ENCODE data around the gene SHROOM2. TPM values are rescaled to one million over a fixed set of nuclear protein-coding genes. Genes with fewer than 3 reads are reported as not detected.

Gene SHROOM2, protein sequence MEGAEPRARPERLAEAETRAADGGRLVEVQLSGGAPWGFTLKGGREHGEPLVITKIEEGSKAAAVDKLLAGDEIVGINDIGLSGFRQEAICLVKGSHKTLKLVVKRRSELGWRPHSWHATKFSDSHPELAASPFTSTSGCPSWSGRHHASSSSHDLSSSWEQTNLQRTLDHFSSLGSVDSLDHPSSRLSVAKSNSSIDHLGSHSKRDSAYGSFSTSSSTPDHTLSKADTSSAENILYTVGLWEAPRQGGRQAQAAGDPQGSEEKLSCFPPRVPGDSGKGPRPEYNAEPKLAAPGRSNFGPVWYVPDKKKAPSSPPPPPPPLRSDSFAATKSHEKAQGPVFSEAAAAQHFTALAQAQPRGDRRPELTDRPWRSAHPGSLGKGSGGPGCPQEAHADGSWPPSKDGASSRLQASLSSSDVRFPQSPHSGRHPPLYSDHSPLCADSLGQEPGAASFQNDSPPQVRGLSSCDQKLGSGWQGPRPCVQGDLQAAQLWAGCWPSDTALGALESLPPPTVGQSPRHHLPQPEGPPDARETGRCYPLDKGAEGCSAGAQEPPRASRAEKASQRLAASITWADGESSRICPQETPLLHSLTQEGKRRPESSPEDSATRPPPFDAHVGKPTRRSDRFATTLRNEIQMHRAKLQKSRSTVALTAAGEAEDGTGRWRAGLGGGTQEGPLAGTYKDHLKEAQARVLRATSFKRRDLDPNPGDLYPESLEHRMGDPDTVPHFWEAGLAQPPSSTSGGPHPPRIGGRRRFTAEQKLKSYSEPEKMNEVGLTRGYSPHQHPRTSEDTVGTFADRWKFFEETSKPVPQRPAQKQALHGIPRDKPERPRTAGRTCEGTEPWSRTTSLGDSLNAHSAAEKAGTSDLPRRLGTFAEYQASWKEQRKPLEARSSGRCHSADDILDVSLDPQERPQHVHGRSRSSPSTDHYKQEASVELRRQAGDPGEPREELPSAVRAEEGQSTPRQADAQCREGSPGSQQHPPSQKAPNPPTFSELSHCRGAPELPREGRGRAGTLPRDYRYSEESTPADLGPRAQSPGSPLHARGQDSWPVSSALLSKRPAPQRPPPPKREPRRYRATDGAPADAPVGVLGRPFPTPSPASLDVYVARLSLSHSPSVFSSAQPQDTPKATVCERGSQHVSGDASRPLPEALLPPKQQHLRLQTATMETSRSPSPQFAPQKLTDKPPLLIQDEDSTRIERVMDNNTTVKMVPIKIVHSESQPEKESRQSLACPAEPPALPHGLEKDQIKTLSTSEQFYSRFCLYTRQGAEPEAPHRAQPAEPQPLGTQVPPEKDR (N-terminal part only)
- 14.1 and 15.3 TPM in 2 replicates for total RNA-seq (2022)
- Bru-seq, nascent RNA, result percentile 62 among the genes with signal in this experiment
- percentile 54 among the genes with signal in this experiment for BruChase-seq, experiment 1, labeled RNA remaining after a 6-hour chase
- percentile 56 among the genes with signal in this experiment for BruChase-seq, experiment 2, labeled RNA remaining after a 2-hour chase
- long read RNA-seq, partial matches to known transcripts, result 1 of 5 reads
- long read RNA-seq, other reads (novel, unspliced or antisense), result 4 of 5 reads

- peak; percentile 50 for DNase-seq
- H3K27ac Mint-ChIP-seq (ENCODE audit: unreplicated experiment), result no peak within 1 kb of the TSS
- peaks cover 22% of the 10 kb centered on the region for H3K4me1 Mint-ChIP-seq (ENCODE audit: low read depth, unreplicated experiment)
- peak within 1 kb of the TSS; percentile 70 for H3K4me3 Mint-ChIP-seq (ENCODE audit: low read depth, unreplicated experiment)
- H3K27me3 Mint-ChIP-seq (ENCODE audit: unreplicated experiment), result no peaks in the 10 kb centered on the region
- H3K36me3 Mint-ChIP-seq (ENCODE audit: insufficient read depth, unreplicated experiment), result peaks cover 22% of the 10 kb centered on the region
- intact Hi-C loops (cut with micrococcal nuclease; ENCODE audit: unreplicated experiment), result loop anchor here (5.0 to 10.0 kb wide), 2 partner anchors 59 to 81 kb away; no protein-coding TSS in a partner anchor
- TF ChIP-seq, protein P1, sequence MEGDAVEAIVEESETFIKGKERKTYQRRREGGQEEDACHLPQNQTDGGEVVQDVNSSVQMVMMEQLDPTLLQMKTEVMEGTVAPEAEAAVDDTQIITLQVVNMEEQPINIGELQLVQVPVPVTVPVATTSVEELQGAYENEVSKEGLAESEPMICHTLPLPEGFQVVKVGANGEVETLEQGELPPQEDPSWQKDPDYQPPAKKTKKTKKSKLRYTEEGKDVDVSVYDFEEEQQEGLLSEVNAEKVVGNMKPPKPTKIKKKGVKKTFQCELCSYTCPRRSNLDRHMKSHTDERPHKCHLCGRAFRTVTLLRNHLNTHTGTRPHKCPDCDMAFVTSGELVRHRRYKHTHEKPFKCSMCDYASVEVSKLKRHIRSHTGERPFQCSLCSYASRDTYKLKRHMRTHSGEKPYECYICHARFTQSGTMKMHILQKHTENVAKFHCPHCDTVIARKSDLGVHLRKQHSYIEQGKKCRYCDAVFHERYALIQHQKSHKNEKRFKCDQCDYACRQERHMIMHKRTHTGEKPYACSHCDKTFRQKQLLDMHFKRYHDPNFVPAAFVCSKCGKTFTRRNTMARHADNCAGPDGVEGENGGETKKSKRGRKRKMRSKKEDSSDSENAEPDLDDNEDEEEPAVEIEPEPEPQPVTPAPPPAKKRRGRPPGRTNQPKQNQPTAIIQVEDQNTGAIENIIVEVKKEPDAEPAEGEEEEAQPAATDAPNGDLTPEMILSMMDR (IDR thresholded peaks at IDR 0.05; ENCODE audit: unreplicated experiment), result no peak
- BruUV-seq (replicated peaks), result no TSS peak
- CTCF ChIA-PET, result interaction anchor here (0.6 kb wide), 1 partner anchor 64 kb away, joined by 4 read pairs; no protein-coding TSS in a partner anchor
- no peaks in the 10 kb centered on the region for H3K9me3 Mint-ChIP-seq (ENCODE audit: low read depth, unreplicated experiment)
Measured at GRCh38 chrX:9785944-9786797, at the start of gene SHROOM2. TSS of gene SHROOM2 (plus strand) at chrX:9786429. CDS start at chrX:9786546, 117 bp downstream.

GRCh38 chrX:9737363-9737762, 48.9 kb upstream of the SHROOM2 start:
- intact Hi-C loops (cut with micrococcal nuclease; ENCODE audit: unreplicated experiment), result no loop called here
- CTCF ChIA-PET, result no interaction called here
- TF ChIP-seq, protein P1 (IDR thresholded peaks at IDR 0.05; ENCODE audit: unreplicated experiment), result no peak
- BruUV-seq (replicated peaks), result no TSS peak
- no peaks in the 10 kb centered on the region for H3K36me3 Mint-ChIP-seq (ENCODE audit: insufficient read depth, unreplicated experiment)
- no peaks in the 10 kb centered on the region for H3K4me1 Mint-ChIP-seq (ENCODE audit: low read depth, unreplicated experiment)
- H3K9me3 Mint-ChIP-seq (ENCODE audit: low read depth, unreplicated experiment), result no peaks in the 10 kb centered on the region
- DNase-seq, result no peak
- H3K4me3 Mint-ChIP-seq (ENCODE audit: low read depth, unreplicated experiment), result no peak overlapping the region
- H3K27ac Mint-ChIP-seq (ENCODE audit: unreplicated experiment), result no peak overlapping the region
- no peaks in the 10 kb centered on the region for H3K27me3 Mint-ChIP-seq (ENCODE audit: unreplicated experiment)

DNA sequence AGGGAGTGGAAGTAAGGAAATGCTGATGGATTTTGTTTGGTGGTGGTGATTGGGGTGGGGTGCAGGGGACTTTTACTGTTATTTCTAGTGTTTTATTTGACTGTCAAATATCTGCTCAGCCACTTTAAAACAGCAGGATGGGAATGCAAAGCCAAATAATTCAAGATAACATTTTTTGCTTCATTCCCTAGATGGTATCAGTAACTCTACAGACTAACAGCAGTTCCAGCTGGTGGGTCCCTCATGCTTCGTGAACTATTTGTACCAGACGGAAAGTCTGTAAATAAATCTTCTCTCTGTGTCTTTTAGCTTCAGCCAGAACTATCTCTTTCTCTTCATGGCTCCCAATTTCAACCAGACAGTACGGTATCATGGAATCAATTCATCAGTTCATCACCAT, 48.1 kb upstream of the SHROOM2 start:
- BruUV-seq (replicated peaks), result no TSS peak
- Mint-ChIP-seq H3K4me1 (ENCODE audit: low read depth, unreplicated experiment) (no peaks in the 10 kb centered on the region), H3K9me3 (ENCODE audit: low read depth, unreplicated experiment) (no peaks in the 10 kb centered on the region)

More for the DNA sequence above, 48.1 kb upstream of the SHROOM2 start:
- no peak for DNase-seq
- intact Hi-C loops (cut with micrococcal nuclease; ENCODE audit: unreplicated experiment), result no loop called here
- Mint-ChIP-seq H3K4me3 (ENCODE audit: low read depth, unreplicated experiment) (no peak overlapping the region), H3K27me3 (ENCODE audit: unreplicated experiment) (no peaks in the 10 kb centered on the region), H3K27ac (ENCODE audit: unreplicated experiment) (no peak overlapping the region), H3K36me3 (ENCODE audit: insufficient read depth, unreplicated experiment) (no peaks in the 10 kb centered on the region)
- TF ChIP-seq, protein P1 (IDR thresholded peaks at IDR 0.05; ENCODE audit: unreplicated experiment), result no peak
- CTCF ChIA-PET, result no interaction called here
